ENCODE measurements around the gene KLHL34. TPM values are rescaled to one million over a fixed set of nuclear protein-coding genes. Genes with fewer than 3 reads are reported as not detected.

The KLHL34 gene
- total and polyA plus RNA-seq, 2 experiments from 2014 or later: 0.81 to 1.1 TPM

DNA sequence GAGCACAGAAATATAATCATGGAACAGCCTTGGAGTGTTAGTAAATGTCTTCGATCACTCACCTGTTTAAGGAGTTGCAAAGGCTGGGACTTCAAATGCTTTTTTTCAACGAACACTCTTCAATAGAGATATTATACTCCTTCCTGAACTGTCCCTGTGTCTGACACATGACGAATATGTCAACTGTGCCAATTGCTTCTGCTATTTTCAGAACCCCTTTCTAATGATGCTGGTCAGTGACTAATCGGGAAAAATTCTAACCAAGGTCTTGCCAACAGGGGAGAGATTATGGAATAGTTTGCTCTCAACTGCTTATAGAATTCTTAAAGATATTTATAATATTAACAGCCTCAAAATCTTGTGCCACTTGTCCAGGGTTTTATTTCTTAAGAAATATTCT, 8.5 kb upstream of the KLHL34 start (continued):
- TF ChIP-seq JUNB (IDR thresholded peaks at IDR 0.05; ENCODE audit: unreplicated experiment): no peak
- TF ChIP-seq, protein P1, sequence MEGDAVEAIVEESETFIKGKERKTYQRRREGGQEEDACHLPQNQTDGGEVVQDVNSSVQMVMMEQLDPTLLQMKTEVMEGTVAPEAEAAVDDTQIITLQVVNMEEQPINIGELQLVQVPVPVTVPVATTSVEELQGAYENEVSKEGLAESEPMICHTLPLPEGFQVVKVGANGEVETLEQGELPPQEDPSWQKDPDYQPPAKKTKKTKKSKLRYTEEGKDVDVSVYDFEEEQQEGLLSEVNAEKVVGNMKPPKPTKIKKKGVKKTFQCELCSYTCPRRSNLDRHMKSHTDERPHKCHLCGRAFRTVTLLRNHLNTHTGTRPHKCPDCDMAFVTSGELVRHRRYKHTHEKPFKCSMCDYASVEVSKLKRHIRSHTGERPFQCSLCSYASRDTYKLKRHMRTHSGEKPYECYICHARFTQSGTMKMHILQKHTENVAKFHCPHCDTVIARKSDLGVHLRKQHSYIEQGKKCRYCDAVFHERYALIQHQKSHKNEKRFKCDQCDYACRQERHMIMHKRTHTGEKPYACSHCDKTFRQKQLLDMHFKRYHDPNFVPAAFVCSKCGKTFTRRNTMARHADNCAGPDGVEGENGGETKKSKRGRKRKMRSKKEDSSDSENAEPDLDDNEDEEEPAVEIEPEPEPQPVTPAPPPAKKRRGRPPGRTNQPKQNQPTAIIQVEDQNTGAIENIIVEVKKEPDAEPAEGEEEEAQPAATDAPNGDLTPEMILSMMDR (conservative IDR thresholded peaks at IDR 0.05; ENCODE audit: low read depth in 2 of 2): no peak

DNA sequence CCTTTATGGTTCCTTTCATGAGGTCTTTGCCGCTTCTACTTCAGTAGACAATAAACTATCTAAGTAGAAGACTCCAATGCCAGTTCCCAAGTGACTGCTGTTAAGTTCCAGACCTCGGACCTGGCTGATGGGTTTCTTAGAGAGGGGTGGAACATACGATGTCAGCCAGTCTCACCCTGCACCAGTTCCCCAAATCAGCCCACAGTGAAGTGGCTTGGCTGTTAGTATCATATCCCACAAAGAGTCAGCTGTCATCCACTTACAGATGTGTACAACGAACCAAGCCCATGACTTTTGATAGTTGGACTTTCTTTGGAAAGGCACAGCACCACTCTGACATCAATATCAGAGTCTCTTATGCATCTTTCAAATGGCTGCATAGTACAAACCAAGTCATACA, 8.1 kb upstream of the KLHL34 start:
- DNase-seq (ENCODE audit: low spot score) (no peak), ATAC-seq (no peak)
- H3K27ac Mint-ChIP-seq: no peak overlapping the region
- H3K27me3 Mint-ChIP-seq (ENCODE audit: insufficient read depth, low read depth, poor library complexity): peaks cover 2% of the 10 kb centered on the region
- no peak overlapping the region for H3K27ac ChIP-seq (ENCODE audit: low read depth)
- H3K27me3 ChIP-seq (ENCODE audit: insufficient read depth): no peaks in the 10 kb centered on the region
- H3K4me3 Mint-ChIP-seq: no peak overlapping the region
- no peaks in the 10 kb centered on the region for H3K4me1 ChIP-seq (ENCODE audit: insufficient read depth)
- no peaks in the 10 kb centered on the region for H3K9me3 Mint-ChIP-seq
- no peaks in the 10 kb centered on the region for H3K4me1 Mint-ChIP-seq
- H3K9me2 ChIP-seq (ENCODE audit: insufficient read depth): no peaks in the 10 kb centered on the region
- H2AFZ ChIP-seq: no peak overlapping the region
- H3K36me3 ChIP-seq (ENCODE audit: insufficient read depth): no peaks in the 10 kb centered on the region
- no peaks in the 10 kb centered on the region for H3K79me2 ChIP-seq (replicated peaks; ENCODE audit: insufficient read depth)
- no peak overlapping the region for H3K4me3 ChIP-seq
- H3F3A ChIP-seq (replicated peaks; ENCODE audit: low read depth): no peaks in the 10 kb centered on the region
- H3K4me2 ChIP-seq: no peak overlapping the region
- H3K36me3 Mint-ChIP-seq (ENCODE audit: low read depth): no peaks in the 10 kb centered on the region
- no peaks in the 10 kb centered on the region for H4K20me1 ChIP-seq (replicated peaks; ENCODE audit: insufficient read depth)
- TF ChIP-seq NANOG (IDR thresholded peaks at IDR 0.05; ENCODE audit: borderline replicate concordance): no peak
- no peak for TF ChIP-seq POLR2AphosphoS5 (IDR thresholded peaks at IDR 0.05; ENCODE audit: low read depth)
- no peak for TF ChIP-seq STAT1 (IDR thresholded peaks at IDR 0.05; ENCODE audit: unreplicated experiment)
- TF ChIP-seq, protein P2, sequence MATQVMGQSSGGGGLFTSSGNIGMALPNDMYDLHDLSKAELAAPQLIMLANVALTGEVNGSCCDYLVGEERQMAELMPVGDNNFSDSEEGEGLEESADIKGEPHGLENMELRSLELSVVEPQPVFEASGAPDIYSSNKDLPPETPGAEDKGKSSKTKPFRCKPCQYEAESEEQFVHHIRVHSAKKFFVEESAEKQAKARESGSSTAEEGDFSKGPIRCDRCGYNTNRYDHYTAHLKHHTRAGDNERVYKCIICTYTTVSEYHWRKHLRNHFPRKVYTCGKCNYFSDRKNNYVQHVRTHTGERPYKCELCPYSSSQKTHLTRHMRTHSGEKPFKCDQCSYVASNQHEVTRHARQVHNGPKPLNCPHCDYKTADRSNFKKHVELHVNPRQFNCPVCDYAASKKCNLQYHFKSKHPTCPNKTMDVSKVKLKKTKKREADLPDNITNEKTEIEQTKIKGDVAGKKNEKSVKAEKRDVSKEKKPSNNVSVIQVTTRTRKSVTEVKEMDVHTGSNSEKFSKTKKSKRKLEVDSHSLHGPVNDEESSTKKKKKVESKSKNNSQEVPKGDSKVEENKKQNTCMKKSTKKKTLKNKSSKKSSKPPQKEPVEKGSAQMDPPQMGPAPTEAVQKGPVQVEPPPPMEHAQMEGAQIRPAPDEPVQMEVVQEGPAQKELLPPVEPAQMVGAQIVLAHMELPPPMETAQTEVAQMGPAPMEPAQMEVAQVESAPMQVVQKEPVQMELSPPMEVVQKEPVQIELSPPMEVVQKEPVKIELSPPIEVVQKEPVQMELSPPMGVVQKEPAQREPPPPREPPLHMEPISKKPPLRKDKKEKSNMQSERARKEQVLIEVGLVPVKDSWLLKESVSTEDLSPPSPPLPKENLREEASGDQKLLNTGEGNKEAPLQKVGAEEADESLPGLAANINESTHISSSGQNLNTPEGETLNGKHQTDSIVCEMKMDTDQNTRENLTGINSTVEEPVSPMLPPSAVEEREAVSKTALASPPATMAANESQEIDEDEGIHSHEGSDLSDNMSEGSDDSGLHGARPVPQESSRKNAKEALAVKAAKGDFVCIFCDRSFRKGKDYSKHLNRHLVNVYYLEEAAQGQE (IDR thresholded peaks at IDR 0.05; ENCODE audit: unreplicated experiment): no peak
- no peak for TF ChIP-seq EZH2 (IDR thresholded peaks at IDR 0.05; ENCODE audit: low read depth, unreplicated experiment)
- no peak for TF ChIP-seq CREB1 (CRISPR knock-in tag; IDR thresholded peaks at IDR 0.05; ENCODE audit: low read depth)
- TF ChIP-seq, protein P1 (conservative IDR thresholded peaks at IDR 0.05; ENCODE audit: low read depth in 2 of 2): no peak
- no peak for TF ChIP-seq ETS1 (IDR thresholded peaks at IDR 0.05)
- no peak for TF ChIP-seq ZNF114 (CRISPR knock-in tag; IDR thresholded peaks at IDR 0.05)
- no peak for TF ChIP-seq ZNF331 (CRISPR knock-in tag; IDR thresholded peaks at IDR 0.05; ENCODE audit: low read depth)
